Sciatic nerve (tissue), 2 donors: ENCODE results near the gene HS6ST3. TPM values are rescaled to one million over a fixed set of nuclear protein-coding genes. Genes with fewer than 3 reads are reported as not detected.

Experiments
- ATAC-seq: fragments of 200-7000 bp; cut with Tn5 transposase; one replicate; pipeline ENCODE4 v1.9.1; 2020; ENCODE audit warnings: mild to moderate bottlenecking, moderate library complexity
- DNase-seq: peaks from one replicate; pipeline ENCODE4 v3.0.0-alpha.2; 2020; ENCODE audit warnings: low spot score
- intact Hi-C: fragments of 100-400 bp; cut with DNase I; formaldehyde crosslinking; loops from one replicate; pipeline ENCODE4 v1.14.2; 2022
- total RNA-seq: library from RNA; stranded (reverse); fragmentation: NEBNext Ultra II Directional; extraction: Animal tissue kit (Norgen Biotek cat#: 25700); gene quantifications from one replicate; pipeline ENCODE4 v1.2.1, GENCODE V29; 2021
- donor health status: DM: no; HTN: no; CAD: no.
- donor health status: DM: no; HTN: no; CAD: no.

Gene HS6ST3
- total RNA-seq, 1 donor from 2014 or later = 0.22 TPM

- ATAC-seq = no peak
- intact Hi-C loops = no loop called here
- DNase-seq = no peak
These were observed 183.3 kb downstream of the HS6ST3 start for GRCh38 chr13:96273196-96273595.

GRCh38 chr13:96274046-96274445 is 184.1 kb downstream of the HS6ST3 start:
- no peak for DNase-seq
- no peak for ATAC-seq
- intact Hi-C loops = no loop called here

DNA sequence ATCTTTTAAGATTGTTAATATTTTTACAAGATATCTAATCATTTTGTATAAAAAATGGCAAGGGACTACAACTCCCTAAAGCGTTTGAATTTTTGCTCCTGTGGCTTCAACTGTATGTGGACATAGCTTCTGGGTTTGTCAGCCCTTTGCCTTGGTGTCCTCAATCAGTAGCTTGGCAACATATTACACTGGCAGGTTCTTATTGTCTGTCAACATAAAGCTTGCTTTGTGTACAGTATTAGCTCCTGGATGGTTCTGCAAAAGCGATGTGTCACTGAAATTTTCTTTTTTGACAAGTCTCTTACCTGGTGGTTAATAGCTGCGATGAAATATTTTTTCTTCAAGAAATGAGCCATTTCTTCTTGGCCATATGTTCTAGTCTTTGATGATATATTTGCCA is 190.0 kb downstream of the HS6ST3 start:
- intact Hi-C loops = no loop called here
- DNase-seq (no peak), ATAC-seq (no peak)

DNA sequence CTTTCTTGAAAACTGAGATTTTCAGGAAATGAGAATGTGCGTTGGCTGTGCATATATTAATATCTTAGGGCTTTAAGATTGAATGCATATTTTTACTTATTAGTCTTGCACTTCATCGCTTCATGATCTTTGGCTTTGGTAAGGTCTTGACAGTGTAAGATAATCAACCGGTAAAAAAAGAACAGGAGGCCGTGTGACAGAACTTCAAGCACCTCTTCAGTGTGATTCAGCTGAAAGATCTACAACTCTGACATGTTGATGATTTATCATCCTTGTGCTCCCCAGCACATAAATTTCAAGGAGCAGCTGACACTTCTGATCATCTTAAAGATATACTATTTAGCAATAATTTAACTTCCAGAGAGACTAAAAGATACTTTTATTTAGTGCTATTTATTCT is 195.1 kb downstream of the HS6ST3 start:
- DNase-seq (no peak), ATAC-seq (no peak)
- intact Hi-C loops = no loop called here

DNA sequence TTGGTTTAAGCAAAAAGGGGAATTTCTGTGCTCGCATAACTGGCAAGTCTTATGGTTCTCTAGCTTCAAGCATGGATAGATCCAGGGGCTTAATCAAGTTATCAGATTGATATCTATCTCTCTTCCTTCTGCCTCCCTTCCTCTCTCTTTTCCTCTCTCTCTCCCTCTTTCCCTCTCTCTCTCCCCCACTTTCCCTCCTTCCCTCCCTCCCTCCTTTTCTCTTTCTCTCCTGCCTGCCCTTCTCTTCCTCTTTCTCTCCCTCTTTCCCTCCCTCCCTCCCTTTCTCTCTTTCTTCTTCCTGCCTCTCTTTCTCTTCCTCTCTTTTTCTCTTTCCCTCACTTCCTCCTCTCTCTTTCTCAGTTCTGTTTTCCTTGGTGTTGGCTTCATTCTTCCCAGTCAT is 195.8 kb downstream of the HS6ST3 start:
- no peak for ATAC-seq
- DNase-seq = no peak
- intact Hi-C loops = no loop called here

- no peak for ATAC-seq
- DNase-seq = no peak
- intact Hi-C loops = no loop called here
These were observed 205.3 kb downstream of the HS6ST3 start for GRCh38 chr13:96294930-96295881.

DNA sequence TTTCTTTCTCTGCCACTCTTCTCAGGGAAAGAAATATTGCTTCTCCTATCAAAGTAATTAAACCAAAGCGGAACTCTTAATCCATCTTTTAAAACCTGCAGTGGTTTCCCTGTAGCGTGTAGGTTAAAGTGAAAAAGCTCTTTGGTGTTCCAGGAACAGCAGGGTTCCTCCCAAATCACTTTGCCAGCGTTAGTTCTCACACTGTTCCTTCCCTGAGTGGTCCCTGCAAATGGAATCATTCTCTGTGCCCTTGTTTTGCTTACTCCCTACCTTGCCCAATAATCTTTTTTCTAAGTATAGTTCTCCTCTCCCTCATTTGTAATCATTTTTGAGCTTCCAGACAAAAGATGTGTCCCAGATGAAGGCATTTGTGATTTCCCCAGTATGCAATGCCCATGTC is 207.5 kb downstream of the HS6ST3 start:
- ATAC-seq (no peak), DNase-seq (no peak)
- intact Hi-C loops = no loop called here

- no peak for ATAC-seq
- intact Hi-C loops = no loop called here
- DNase-seq = no peak
These were observed 209.3 kb downstream of the HS6ST3 start for GRCh38 chr13:96299235-96299634.

DNA sequence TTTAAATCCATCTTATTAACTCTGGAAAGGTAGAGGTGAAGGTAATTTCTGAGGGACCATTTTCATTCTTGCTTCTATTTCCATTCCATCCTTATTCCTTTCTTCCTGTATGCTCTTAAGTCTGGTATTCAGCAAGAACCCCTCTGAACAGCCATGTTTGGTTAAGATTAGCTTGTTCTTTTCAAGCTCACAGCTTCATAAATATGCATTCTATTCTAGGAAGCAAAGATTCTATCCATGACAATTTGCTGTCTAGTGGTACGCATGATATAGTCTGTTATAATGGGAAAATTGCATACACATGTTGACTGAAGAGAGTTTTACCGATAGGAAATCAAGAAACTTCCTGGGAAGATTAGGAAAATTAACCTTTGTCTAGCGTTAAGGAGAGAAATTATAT is 218.7 kb downstream of the HS6ST3 start:
- intact Hi-C loops = no loop called here
- ATAC-seq (no peak), DNase-seq (no peak)

GRCh38 chr13:96314974-96315373 is 225.1 kb downstream of the HS6ST3 start:
- intact Hi-C loops = no loop called here
- DNase-seq = no peak
- no peak for ATAC-seq

DNA sequence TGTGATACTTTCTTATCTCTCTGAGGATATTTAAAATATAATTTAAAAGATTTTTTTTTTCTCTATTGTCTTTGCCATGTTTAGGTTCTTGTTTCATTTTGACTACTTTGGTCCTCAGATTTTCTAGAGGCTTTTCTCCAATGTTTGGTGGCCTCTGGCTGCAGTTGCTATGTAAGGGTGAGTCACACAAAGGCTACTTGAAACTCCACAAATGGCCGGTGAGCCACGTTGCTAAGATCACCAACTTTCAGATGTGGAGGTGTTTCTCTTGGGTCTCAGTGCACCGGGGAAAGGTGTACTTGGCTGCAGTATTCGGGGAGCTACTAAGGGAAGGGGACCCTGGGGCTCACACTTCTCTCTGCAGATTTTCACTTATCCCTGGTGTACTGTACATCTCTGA is 248.1 kb downstream of the HS6ST3 start:
- ATAC-seq = no peak
- DNase-seq = no peak
- intact Hi-C loops = no loop called here

DNA sequence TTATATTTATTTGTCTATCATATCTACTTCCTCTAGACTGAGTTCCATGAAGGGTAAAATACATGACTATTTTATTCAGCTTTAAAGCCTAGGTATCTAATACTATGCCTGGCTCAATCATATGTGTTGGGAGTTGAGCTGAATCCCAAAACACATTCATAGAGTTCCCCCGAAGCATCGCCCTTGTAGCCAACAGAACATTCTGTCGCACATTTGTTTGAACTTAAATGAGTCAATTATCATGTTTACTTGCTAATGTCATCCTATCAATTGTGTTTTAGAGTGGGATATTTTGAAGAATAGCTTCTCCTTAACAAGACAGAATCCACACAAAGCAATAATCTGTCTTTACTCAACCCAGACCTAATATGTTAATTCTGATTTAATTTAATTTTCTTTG is 252.4 kb downstream of the HS6ST3 start:
- intact Hi-C loops = no loop called here
- DNase-seq (no peak), ATAC-seq (no peak)

GRCh38 chr13:96342852-96343465 is 253.1 kb downstream of the HS6ST3 start:
- intact Hi-C loops = no loop called here
- ATAC-seq (no peak), DNase-seq (no peak)

- DNase-seq (no peak), ATAC-seq (no peak)
- intact Hi-C loops = no loop called here
These were observed 257.0 kb downstream of the HS6ST3 start for GRCh38 chr13:96346921-96347320.

- intact Hi-C loops = no loop called here
- no peak for ATAC-seq
These were observed 283.7 kb downstream of the HS6ST3 start for GRCh38 chr13:96373597-96373996.

GRCh38 chr13:96377835-96378234 is 287.9 kb downstream of the HS6ST3 start:
- ATAC-seq (no peak), DNase-seq (no peak)
- intact Hi-C loops = no loop called here

More at GRCh38 chr13:96373597-96373996, 283.7 kb downstream of the HS6ST3 start:
- DNase-seq = no peak

DNA sequence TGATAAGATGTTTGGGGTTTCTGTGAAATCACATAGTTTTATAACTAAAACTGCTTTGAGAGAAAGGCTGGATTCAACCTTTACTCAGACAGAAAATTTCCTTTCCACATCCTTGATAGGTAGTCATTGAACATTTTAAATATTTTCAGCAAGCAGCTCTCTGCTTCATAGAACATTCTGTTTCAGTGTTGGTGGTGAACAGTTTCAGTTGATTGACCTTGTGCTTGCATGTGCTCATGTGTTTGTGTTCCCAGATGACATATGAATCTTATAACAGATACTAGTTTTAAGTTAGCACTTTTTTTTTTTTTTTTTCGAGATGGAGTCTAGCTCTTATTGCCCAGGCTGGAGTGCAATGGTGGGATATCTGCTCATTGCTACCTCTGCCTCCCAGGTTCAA is 290.1 kb downstream of the HS6ST3 start:
- no peak for DNase-seq
- no peak for ATAC-seq
- intact Hi-C loops = no loop called here

DNA sequence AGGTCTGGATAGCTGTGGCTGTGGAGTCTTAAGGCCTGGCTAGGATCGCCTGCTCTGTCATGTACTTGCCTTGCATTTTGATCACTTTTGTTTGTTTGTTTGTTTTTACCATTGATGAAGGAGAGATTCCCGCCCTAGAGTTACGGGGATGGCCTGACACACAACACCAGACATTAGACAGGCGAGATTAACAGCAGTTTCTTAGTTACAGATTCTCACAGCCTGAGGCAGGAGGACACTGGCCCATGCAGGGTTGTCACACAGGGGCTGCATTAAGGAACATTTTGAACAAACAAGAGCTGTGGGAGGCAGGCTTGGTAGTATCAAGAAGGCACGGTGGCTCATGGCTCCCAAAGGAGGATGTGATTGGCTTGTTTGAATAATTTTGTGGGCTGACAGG is 291.8 kb downstream of the HS6ST3 start:
- ATAC-seq (no peak), DNase-seq (no peak)
- intact Hi-C loops = no loop called here

GRCh38 chr13:96388598-96388997 is 298.7 kb downstream of the HS6ST3 start:
- no peak for ATAC-seq
- intact Hi-C loops = no loop called here
- DNase-seq = no peak

DNA sequence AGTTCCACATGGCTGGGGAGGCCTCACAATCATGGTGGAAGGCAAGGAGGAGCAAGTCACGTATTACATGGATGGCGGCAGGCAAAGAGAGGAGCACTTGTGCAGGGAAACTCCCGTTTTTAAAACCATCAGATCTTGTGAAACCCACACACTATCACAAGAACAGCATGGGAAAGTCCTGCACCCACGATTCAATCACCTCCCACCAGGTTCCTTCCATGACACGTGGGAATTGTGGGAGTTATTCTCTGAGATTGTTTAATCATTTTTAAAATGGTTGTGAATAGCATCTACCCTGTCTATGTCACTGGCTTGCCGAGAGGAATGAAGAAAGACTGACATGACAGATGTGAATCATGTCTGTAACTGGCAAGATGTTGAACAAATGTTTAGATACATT is 301.7 kb downstream of the HS6ST3 start:
- DNase-seq = no peak
- intact Hi-C loops = no loop called here
- ATAC-seq = no peak

DNA sequence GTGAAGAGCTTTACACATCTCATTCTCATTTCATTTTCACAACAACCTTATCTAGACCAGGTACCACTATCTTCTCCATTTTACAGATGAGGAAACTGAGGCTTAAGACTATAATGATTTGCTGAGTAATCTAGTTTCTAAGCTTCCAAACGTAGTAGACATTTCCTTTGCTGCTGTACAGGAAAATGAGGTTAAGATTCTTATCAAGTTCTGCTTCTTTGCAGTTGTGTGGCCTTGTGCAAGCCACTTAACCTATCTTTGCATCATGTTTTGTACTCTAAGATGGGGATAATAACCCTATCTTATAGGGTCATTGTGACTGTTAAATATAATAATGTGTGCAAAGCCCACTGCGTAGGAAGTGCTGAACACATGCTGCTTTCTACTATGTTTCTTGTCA is 307.9 kb downstream of the HS6ST3 start:
- intact Hi-C loops = no loop called here
- no peak for ATAC-seq
- DNase-seq = no peak
